Fibroblast of skin of abdomen (primary cell): Measurements from ENCODE around the gene IER2.
"Not testable (repeated sequence)": the region's sequence is repeated elsewhere in the genome, so short reads cannot be mapped to it uniquely, and the experiment has no call there.

Experiments
- DNase-seq: peaks from one replicate; pipeline ENCODE4 v3.0.0-alpha.2; 2013

Gene IER2

DNA sequence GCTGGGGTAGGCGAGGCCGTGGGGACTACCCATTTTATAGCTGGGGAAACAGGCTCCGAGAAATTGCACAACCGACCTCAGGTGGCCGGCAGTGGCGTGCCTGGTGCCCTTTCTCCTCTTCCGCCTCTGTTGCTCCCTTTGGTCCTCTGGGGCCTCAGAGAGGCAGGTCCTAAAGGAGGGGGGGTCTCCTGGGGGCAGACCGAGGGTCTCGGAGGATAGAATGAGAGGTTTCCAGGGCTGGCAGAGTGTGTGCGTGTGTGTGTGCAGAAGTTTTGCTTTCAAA, 11.4 kb upstream of the IER2 start:
- no peak for DNase-seq

DNA sequence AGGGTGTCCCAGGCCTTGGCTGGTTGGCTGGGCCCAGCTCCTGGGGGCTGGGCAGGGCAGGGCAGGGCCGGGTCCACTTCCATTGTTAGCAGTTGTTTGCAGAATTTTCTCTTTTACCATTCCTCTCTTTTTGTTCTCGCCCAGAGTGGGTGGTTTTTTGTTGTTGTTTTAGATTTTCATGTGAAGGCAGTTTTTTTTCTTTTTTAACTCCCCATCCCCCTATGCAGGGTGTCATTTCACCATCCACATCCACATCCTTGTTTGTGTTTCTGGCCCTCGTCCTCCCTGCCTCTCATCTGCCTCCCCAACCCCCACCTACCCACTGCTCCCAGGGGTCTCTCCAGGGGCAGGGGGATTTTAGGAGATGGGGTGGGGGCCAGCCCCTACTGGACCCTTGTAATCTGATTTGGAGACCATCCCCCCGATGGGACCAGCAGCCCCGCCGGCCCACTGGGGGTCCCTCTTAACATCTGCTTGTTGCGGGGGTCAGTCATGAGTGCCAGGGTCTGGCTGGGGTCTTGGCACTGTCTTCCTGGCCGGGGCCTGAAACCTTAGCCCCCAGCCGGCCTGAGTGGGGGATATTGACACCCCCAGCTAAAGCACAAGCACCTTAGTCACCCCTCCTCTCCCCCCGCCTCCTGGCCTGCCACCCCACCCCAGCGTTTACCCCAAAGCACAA, 10.4 kb upstream of the IER2 start:
- no peak for DNase-seq

DNA sequence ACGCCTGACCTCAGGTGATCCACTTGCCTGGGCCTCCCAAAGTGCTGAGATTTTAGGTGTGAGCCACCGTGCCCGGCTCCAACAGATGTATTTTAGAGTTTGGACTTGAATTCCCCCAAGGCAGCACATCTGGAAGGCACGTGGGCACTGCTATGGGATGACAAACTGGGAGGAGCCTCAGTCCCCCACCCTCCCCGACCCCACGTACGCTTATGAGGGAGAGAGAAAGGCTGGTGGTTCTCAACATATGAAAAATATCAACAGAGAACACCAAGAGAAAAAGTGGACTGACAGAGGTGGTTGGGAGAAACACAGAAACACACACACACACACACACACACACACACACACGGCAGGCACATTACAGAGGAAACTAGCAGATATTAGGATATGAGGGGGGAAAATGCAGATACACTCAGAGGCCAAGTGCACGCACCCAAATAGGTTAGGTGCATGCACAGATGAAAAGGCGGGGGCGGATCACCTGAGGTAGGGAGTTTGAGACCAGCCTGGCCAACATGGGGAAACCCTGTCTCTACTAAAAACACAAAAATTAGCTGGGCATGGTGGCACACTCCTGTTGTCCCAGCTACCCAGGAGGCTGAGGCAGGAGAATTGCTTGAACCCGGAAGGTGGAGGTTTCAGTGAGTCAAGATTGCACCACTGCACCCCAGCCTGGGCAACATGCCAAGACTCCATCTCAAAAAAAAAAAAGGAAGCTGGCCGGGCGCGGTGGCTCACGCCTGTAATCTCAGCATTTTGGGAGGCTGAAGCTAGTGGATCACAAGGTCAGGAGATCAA, 3.2 kb upstream of the IER2 start:
- DNase-seq: peak; percentile 63

DNA sequence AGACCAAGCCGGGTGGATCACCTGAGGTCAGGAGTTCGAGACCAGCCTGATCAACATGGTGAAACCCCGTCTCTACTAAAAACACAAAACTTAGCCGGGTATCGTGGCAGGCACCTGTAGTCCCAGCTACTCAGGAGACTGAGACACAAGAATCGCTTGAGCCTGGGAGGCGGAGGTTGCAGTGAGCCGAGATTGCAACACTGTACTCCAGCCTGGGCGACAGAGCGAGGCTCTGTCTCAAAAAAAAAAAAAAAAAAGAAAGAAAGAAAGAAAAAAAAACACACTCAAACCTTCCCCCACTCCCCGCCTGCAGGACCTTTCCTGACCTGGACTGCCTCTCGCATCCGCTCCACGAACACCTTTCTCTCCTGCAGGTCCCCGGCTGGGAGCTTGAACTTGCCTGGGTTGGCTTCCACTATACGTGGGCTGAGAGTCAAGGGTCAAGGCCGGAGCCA, 1.0 kb upstream of the IER2 start:
- not testable (repeated sequence) for DNase-seq

DNA sequence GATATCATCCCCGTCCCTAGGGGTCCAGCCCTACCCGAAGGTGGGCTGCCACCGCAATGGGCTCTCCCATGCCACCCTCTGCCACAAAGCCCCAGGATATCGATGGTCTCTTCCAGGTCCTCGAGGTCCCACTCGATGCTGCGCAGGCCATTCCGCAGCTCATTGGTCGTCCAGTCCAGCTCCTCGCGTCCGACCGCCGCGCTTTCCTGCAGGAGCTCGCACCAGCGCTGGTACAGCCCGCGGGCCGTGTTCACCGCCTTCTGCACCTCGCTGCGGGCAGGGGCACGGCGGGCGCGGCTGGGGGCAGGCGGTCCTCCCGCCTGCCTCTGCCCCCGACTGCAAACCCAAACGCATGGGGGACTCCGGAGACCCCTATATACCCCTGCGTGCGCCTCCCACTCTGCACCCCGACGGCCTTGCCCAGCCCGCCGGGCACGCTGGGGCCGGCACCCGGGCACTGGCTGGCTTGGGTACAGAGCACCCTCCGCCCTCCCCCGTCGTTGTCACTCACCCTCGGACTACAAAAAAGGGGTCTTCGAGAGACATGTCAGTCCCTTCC, 504 bp upstream of the IER2 start:
- DNase-seq: peak; percentile 25

DNA sequence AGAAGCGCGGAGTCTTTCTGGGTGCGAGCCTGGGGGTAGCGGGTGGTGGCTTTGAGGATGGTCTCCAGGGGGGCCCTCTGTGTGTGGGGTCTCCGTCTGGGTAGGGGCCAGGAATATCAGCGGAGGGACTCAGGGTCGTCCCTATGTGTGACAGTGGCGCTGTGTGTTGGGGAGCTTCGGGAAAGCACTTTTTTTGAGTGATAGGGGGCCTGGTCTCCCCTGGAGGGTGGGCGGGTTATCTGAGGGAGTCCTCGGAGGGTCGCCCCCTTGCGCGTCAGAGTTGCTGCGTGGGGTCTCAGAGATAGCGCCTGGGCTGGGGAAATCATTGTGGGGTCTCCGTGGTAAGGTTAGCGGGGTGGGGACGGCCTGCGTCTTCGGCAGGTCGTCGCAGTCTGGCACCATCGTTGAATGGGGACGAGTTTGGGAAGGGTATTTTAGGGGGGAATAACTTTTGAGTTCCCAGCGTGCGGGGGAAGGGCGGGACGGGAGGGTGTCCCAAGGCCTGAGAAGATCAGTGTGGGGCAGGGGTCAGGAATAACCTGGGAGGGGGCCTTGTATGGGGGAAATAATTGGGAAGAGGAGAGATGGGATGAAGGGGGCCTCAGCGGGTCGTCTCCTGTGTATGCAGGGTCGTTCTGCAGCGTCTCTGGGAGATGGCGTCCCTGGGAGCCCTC, 857 bp downstream of the IER2 start:
- no peak for DNase-seq

DNA sequence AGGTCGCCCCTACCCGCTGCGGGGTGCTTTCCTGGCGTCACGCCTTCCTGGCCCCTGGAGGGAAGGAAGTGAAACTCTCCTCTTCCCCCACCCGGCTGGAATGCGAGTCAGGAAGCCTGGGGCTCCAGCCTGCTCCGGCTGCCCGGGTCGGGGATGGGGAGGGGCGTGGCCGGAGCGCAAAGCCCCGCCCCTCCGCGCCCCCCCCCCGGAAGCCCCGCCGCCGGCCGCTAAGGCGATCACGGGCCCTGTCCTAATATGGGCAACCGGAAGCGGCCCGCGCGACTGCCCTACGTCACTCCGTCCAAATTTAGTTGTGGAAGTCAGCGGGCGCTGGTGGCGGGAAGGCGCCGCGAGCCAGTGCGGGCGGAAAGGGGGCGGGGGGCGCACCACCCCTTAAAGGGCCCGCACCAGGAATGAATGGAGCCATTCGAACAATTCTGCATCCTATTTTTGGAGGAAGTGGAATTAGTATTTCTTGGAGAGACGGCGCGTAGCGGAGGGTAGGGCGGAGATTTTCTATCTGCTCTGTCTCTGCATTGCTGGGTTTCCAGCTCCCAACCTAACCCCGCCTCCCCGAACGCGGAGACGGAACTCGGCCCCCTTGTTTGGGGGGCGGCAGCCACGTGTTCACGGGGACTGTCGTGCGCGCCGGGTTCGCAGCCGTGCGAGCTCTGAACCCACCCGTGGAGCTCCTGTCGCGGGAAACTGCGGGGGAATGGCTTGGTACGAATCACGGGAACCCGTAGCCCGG, 1.6 kb downstream of the IER2 start:
- DNase-seq: peak; percentile 98

DNA sequence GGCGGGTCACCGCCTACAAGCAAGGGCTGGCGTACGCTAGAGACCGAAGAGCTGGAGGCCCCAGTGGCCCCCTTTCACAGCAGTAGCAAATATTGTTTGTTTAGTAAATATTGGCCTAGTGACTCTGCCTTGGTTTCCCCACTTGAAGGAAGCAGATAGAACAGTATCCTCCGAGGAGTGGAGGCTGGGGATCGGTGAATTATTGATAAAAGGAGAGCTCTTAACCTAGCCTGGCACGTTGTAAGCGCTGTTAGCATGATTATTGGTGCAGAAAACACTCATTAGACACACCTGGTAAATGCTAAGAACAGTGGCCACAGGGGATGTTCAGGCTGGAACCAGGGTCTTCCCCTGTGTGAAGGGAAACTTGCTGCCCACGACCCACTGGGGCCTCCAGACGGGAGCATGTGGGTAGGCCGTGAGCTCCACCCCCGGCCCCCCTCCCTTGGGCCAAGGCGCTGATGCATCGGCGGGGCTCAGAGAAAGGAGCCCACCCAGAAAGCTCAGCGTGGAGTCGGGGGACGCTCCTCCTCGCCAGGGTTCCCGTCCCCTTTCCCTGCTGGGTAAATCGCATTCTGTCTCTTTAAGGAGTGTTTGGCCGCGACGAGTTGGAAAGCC, 2.3 kb downstream of the IER2 start:
- no peak for DNase-seq

DNA sequence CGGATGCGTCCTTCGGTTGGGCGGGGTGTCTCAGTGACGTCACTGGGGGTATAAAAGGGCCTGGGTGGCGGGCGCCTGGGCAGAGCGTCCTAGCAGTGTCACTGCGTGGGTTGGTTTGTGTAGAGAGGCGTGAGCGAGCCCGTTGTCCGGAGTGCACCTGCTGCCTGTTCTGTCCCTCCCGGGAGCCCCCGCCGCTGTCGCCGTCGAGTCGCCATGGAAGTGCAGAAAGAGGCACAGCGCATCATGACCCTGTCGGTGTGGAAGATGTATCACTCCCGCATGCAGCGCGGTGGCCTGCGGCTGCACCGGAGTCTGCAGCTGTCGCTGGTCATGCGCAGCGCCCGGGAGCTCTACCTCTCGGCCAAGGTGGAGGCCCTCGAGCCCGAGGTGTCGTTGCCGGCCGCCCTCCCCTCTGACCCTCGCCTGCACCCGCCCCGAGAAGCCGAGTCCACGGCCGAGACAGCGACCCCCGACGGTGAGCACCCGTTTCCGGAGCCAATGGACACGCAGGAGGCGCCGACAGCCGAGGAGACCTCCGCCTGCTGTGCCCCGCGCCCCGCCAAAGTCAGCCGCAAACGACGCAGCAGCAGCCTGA, 2.9 kb downstream of the IER2 start:
- peak; percentile 95 for DNase-seq

DNA sequence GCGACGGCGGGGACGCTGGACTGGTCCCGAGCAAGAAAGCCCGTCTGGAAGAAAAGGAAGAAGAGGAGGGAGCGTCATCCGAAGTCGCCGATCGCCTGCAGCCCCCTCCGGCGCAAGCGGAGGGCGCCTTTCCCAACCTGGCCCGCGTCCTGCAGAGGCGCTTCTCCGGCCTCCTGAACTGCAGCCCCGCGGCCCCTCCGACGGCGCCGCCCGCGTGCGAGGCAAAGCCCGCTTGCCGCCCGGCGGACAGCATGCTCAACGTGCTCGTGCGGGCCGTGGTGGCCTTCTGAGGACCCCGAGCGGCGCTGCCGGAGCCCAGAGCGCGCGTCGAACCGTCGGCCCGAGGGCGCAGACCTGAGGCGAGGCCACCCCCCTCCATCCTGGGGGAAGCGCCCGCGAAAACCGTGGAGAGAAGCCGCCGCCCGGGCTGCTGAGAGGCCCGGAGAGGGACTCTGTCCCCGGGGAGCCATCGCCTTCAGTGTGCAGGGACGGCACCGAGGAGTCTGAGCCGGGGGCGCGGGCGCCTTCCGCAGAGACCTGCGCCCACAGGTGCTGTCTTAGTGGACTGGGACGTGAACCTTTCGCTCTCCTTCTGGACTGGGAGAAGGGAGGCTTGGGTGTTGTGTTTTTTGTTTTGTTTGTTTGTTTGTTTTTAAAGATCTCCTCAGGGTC, 3.5 kb downstream of the IER2 start:
- peak; percentile 39 for DNase-seq

DNA sequence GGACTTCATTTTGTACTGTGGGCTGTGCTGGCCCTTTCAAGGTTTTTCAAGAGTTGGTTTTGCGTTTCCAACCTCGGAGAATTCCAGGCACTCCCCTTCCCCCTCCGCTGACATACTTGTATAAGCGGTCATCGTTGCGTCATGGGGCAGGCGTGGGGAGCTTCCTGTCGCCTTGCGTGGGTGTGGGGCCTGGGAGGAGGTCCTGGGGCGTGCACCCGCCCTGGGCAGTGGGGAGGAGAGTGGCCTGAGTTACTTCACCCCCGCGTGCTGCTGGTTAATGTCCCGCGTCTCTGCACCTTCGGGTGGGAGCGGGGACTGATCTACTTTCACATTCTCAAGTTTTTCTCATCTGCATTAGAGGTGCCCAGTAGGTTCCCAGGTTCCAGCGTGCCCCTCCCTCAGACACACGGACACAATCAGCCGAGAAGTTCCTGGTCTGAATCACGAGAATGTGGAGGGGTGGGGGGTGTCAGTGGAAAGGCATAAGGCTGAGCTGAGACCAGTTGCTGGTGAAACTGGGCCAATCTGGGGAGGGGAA, 4.1 kb downstream of the IER2 start:
- peak; percentile 95 for DNase-seq

DNA sequence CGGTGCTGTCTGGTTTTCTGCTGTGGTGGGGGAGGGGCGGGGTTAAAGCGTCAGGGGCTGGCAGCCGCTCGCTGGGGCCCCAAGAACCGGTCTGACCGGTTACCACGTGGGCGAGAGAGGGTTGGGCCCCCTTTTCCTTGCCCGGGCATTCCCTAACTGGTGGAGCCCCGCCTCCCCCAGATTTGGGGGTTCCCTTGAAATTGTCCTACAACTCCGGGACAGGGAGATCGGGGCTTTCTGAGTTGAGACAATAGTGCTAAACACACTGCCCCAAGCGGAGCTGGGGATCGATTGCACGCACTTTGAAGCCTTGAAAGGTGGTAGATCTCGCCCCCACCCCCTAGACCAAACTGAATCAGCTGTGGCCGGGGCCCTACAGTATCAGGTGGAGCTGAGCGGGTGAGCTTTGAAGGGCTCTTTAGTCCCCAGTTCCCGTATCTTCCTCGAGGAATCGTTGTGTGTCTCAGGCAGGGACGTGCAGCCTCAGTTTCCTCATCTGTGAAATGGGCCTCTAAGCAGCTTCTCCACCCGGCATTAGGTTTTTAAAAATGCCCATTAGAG, 4.8 kb downstream of the IER2 start:
- DNase-seq: peak; percentile 69

DNA sequence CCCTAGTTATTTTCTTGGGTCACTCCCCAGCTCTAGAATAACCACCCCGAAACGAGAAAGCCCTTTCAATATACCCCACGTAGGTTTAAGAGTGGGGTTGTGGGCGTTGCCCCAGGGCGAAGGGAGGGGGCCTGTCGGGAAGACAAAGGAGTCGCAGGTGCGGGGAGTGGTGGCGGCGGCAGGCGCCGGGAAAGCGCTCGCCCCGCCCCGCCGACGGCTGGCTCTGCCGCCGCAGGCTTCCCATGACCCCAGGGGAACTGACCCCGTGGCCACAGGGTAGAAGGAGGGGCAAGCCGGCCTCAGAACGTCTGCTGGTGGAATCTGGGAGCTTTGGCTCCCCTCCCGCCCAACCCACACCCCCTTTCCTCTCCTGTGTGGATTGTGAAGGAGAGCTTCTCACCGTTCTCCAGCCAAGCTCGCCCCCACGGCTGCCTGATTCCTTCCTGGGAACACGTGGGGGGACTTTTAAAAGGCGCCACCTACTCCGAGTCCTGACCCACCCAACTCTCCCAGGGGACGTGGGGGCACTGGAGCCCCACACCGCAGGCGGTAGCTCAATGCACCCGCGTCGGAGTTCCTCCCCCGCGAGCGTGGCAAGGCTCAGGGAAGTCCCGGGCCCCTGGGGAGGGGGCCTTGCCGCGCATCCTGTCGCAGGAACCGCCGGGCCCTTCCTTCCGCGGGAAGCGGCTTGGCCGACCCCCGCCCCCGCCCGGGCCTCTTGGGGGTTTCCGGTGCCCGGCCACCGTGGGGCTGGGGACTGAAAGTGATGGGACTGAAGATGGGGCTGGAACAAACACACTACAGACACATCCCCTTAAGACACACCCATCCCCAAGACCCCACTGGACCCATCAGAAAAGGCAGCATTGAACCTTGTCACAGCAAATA, 5.5 kb downstream of the IER2 start:
- peak; percentile 65 for DNase-seq

DNA sequence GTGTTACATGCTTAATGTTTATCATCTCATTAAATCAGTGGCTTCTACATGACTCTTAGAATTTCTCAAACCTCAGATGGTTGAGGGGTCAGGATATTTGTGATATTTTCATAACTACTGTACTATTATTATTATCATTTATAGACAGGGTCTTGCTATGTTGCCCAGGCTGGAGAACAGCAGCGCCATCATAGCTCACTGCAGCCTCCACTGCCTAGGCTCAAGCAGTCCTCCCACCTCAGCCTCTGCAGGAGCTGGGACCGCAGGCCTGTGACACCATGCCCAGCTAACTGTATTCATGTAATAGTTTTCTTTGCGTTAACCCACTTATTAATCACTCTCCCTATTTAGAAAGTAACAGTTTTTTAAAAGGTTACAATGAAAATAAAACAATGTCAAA, 9.5 kb downstream of the IER2 start:
- DNase-seq: no peak

DNA sequence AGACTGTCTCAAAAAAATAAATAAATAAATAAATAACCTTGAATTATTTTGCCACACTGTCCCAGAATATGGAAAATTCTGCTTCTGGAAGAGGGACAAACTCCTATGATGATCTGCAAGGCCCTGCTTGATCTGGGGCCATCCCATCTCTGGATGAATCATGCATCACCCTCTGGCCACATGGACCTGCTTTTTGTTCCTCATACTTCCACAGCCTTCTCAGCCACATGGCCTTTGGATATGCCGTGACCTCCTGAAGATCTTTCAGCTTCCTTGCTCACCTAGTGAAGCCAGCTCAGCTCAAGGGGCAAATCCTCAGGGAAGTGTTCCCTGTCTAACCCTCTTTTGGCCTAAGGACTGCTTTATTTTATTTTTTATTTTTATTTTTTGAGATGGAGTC, 10.3 kb downstream of the IER2 start:
- DNase-seq: no peak

DNA sequence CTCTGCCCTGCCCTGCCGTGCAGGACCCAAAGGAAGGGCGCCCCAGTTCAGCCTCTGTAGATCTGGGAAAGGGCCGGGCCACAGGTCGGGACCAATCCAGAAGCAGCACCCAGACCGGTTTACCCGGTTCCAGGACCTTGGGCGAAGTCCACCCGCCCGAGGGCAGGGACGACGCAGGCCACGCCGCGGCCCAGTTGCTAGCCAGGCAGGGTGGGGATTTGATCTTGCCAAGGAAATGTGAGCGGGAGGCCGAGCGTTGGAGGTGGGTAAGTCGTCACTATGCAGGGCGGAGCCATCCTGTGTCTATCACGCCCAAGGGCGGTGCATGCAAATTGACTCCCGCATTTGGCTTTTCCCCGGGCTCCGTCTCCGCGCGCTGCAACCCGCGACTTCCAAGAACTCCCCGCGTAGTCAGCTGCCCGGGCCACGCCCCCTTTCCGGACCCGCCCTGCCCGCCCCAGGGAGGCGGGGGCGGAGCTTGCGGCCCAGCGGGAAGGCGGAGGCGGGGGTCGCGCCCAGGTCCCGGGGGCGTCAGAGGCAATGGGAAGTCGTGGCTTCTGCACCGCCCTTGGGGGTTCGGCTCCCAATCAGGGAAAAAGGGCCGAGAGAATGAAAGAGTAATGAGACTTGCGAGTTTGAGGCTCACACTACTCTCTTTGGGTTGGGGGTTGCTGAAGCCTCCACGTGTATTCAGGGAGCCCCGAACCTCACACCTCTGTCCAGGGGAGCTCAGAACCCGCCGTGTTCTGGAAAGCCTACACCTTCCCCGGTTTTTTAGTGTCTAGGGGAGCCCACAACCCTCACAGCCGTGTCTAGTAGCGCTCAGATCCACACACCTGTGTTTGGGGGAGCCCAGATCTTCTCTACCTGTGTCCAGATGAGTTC, 12.8 kb downstream of the IER2 start:
- DNase-seq: peak; percentile 97

DNA sequence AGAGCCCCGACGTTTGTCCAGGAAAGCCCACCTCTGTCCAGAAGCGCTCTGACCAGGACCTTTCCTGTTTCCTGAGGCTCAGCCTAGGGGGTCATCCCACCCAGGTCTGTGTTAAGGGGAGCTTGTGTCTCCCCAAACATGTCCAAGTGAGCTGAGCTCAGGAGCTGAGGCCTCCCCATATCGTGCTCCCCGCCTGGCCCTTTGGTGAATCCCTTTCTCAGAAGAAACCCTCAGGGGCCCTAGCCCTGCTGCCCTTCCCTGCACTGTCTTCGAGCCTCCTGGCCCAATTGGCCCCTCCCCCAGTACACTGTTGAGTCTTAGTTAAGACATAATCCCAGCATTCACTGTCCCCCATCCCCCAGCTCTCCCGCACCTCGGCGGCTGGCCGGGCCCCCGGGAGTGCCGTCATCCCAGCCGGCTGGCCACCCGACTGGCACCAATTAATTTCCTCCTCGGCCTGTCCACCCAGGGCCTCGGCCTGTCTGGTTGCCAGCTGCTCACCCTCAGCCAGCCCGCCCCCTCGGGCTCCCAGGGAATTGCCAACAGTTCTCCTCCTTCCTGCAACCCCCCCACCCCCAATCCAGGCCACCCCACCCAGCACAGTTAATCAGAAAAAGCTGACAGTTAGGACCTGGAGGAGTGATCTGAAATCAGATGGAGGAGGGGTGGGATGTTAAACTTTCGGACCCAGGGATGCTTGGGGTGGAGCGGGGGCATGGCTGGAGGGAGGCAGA, 13.6 kb downstream of the IER2 start:
- peak; percentile 90 for DNase-seq
